H9 (cell line): ENCODE results near the gene CIB4. TPM values are rescaled to one million over a fixed set of nuclear protein-coding genes. Genes with fewer than 3 reads are reported as not detected.

Experiments used
- DNase-seq: peaks from one replicate; pipeline ENCODE4 v3.0.0-alpha.2; 2017
- H2AFZ ChIP-seq: one replicate; pipeline ENCODE4 v1.6.1; 2013; ENCODE audit warnings: mild to moderate bottlenecking, low read length, control low read depth, moderate library complexity
- H2AK5ac ChIP-seq: 2 replicates; pipeline ENCODE4 v1.6.1; 2013; ENCODE audit warnings: low read length, control low read depth, mixed read lengths; ENCODE audit not compliant: insufficient read length
- H2BK120ac ChIP-seq: one replicate; pipeline ENCODE4 v1.6.1; 2013; ENCODE audit warnings: low read depth, mild to moderate bottlenecking, low read length, control low read depth, inconsistent platforms; ENCODE audit not compliant: poor library complexity, severe bottlenecking
- H2BK12ac ChIP-seq: 2 replicates; pipeline ENCODE4 v1.6.1; 2013; ENCODE audit warnings: low read length, control low read depth, mixed read lengths, low read depth; ENCODE audit not compliant: insufficient read length
- H2BK15ac ChIP-seq: 2 replicates; pipeline ENCODE4 v1.6.1; 2013; ENCODE audit warnings: low read depth, low read length, control low read depth
- H2BK20ac ChIP-seq: one replicate; pipeline ENCODE4 v1.6.1; 2013; ENCODE audit warnings: low read depth, mild to moderate bottlenecking, low read length, control low read depth, inconsistent platforms; ENCODE audit not compliant: poor library complexity, severe bottlenecking
- H2BK5ac ChIP-seq: 2 replicates; pipeline ENCODE4 v1.6.1; 2013; ENCODE audit warnings: low read length, control low read depth, mixed read lengths; ENCODE audit not compliant: insufficient read length
- H3K14ac ChIP-seq: 2 replicates; pipeline ENCODE4 v1.6.1; 2013; ENCODE audit warnings: low read length, control low read depth; ENCODE audit not compliant: insufficient read depth
- H3K18ac ChIP-seq: 2 replicates; pipeline ENCODE4 v1.6.1; 2013; ENCODE audit warnings: low read depth, mild to moderate bottlenecking, mixed read lengths, low read length, control low read depth; ENCODE audit not compliant: insufficient read length
- H3K23ac ChIP-seq: 2 replicates; pipeline ENCODE4 v1.6.1; 2013; ENCODE audit warnings: low read length, control low read depth, mixed read lengths, low read depth; ENCODE audit not compliant: insufficient read length
- H3K23me2 ChIP-seq: 2 replicates; pipeline ENCODE4 v1.6.1; 2013; ENCODE audit warnings: low read depth, mild to moderate bottlenecking, mixed read lengths, low read length, control low read depth; ENCODE audit not compliant: insufficient read length, poor library complexity, severe bottlenecking
- H3K27ac ChIP-seq: 2 replicates; pipeline ENCODE4 v1.5.1; 2013; ENCODE audit warnings: low read length, control low read depth, mixed read lengths, low read depth; ENCODE audit not compliant: insufficient read length
- H3K27me3 ChIP-seq: 2 replicates; pipeline ENCODE4 v1.6.1; 2013; ENCODE audit warnings: low read length, control low read depth, inconsistent platforms; ENCODE audit not compliant: insufficient read depth
- H3K4ac ChIP-seq: 2 replicates; pipeline ENCODE4 v1.6.1; 2013; ENCODE audit warnings: low read depth, mild to moderate bottlenecking, control low read depth, inconsistent platforms, low read length, moderate library complexity
- H3K4me1 ChIP-seq: 2 replicates; pipeline ENCODE4 v1.6.1; 2013; ENCODE audit warnings: low read length, control low read depth, inconsistent platforms; ENCODE audit not compliant: insufficient read depth
- H3K4me2 ChIP-seq: 2 replicates; pipeline ENCODE4 v1.6.1; 2013; ENCODE audit warnings: low read length, control low read depth, mixed read lengths; ENCODE audit not compliant: insufficient read length, insufficient read depth
- H3K56ac ChIP-seq: 2 replicates; pipeline ENCODE4 v1.6.1; 2013; ENCODE audit warnings: low read depth, mild to moderate bottlenecking, mixed read lengths, low read length, control low read depth; ENCODE audit not compliant: insufficient read length
- H3K79me1 ChIP-seq: 2 replicates; pipeline ENCODE4 v1.6.1; 2013; ENCODE audit warnings: low read depth, mild to moderate bottlenecking, moderate library complexity, low read length, control low read depth, inconsistent platforms; ENCODE audit not compliant: insufficient read depth, poor library complexity, severe bottlenecking
- H3K79me2 ChIP-seq: 2 replicates; pipeline ENCODE4 v1.6.1; 2013; ENCODE audit warnings: low read length, control low read depth, inconsistent platforms; ENCODE audit not compliant: insufficient read depth
- H3K9ac ChIP-seq: 2 replicates; pipeline ENCODE4 v1.6.1; 2013; ENCODE audit warnings: low read length, control low read depth, mixed read lengths; ENCODE audit not compliant: insufficient read length; ENCODE audit errors: extremely low read depth
- H3K9me3 ChIP-seq: one replicate; pipeline ENCODE4 v1.6.1; 2013; ENCODE audit warnings: low read depth, low read length, inconsistent platforms; ENCODE audit not compliant: control insufficient read depth
- H3T11ph ChIP-seq: one replicate; pipeline ENCODE4 v1.6.1; 2013; ENCODE audit warnings: mild to moderate bottlenecking, low read length, control low read depth, inconsistent platforms
- H4K20me1 ChIP-seq: one replicate; pipeline ENCODE4 v1.6.1; 2013; ENCODE audit not compliant: control insufficient read depth, insufficient read length, insufficient read depth
- H4K5ac ChIP-seq: 2 replicates; pipeline ENCODE4 v1.6.1; 2013; ENCODE audit warnings: low read depth, mild to moderate bottlenecking, mixed read lengths, low read length, control low read depth; ENCODE audit not compliant: insufficient read length
- H4K8ac ChIP-seq: replicated peaks from 2 replicates; pipeline ENCODE4 v1.6.1; 2013; ENCODE audit warnings: low read length, control low read depth, mixed read lengths, low read depth; ENCODE audit not compliant: insufficient read length
- H4K91ac ChIP-seq: 2 replicates; pipeline ENCODE4 v1.6.1; 2013; ENCODE audit warnings: low read depth, mild to moderate bottlenecking, moderate library complexity, mixed read lengths, low read length, control low read depth; ENCODE audit not compliant: insufficient read length
- H3K27ac Mint-ChIP-seq, 3 experiments: 2 replicates in 2 of 3; 3 replicates in 1 of 3; pipeline ENCODE4 v1.8.0; 2020 to 2021; ENCODE audit warnings: mixed read lengths in 3 of 3, mild to moderate bottlenecking in 1 of 3, moderate library complexity in 1 of 3
- H3K27me3 Mint-ChIP-seq: 2 replicates; pipeline ENCODE4 v1.8.0; 2021; ENCODE audit warnings: low read depth, mild to moderate bottlenecking, moderate library complexity, mixed read lengths
- H3K36me3 Mint-ChIP-seq, 3 experiments: 2 replicates in 2 of 3; 3 replicates in 1 of 3; pipeline ENCODE4 v1.8.0; 2020 to 2021; ENCODE audit warnings: low read depth in 3 of 3, mixed read lengths in 3 of 3; ENCODE audit not compliant: insufficient read depth in 1 of 3
- H3K4me1 Mint-ChIP-seq, 2 experiments: 2 replicates each; pipeline ENCODE4 v1.8.0; 2020; ENCODE audit warnings: mixed read lengths in 2 of 2
- H3K4me3 Mint-ChIP-seq, 2 experiments: 2 replicates in 1 of 2; 3 replicates in 1 of 2; pipeline ENCODE4 v1.8.0; 2020 to 2021; ENCODE audit warnings: mild to moderate bottlenecking in 2 of 2, mixed read lengths in 2 of 2, moderate library complexity in 1 of 2
- H3K9me3 Mint-ChIP-seq, 2 experiments: 2 replicates in 1 of 2; 3 replicates in 1 of 2; pipeline ENCODE4 v1.8.0; 2020; ENCODE audit warnings: mild to moderate bottlenecking in 2 of 2, mixed read lengths in 2 of 2, moderate library complexity in 1 of 2
- WGBS: extraction: QIAGEN DNeasy Blood & Tissue Kit; methylation state at CpG from one replicate; pipeline ENCODE4 v1.1.7; 2013; ENCODE audit warnings: missing lambda C conversion rate, low lambda C conversion rate, mixed read lengths; ENCODE audit not compliant: insufficient read length; ENCODE audit errors: extremely low coverage; 5-methylcytosine and 5-hydroxymethylcytosine counted together
- total RNA-seq: library from RNA; stranded (reverse); gene quantifications from 2 replicates; pipeline ENCODE4 v1.2.1, GENCODE V29; 2021
- TF ChIP-seq, protein P1 (sequence below): fragments of 200-600 bp; sonication (generic); conservative IDR thresholded peaks from 3 replicates; pipeline ENCODE4 v1.8.0; 2021; ENCODE audit warnings: antibody characterized with exemption, mild to moderate bottlenecking

Gene CIB4
- total RNA-seq, 1 experiment from 2014 or later: not detected

GRCh38 chr2:26566081-26566375 lies 75.1 kb downstream of the CIB4 start:
- no peak overlapping the region for H3K27ac ChIP-seq
- H2BK12ac ChIP-seq: no peak overlapping the region
- DNase-seq: no peak
- no peak overlapping the region for H3K18ac ChIP-seq
- H2BK20ac ChIP-seq: no peak overlapping the region
- H4K91ac ChIP-seq: no peak overlapping the region
- H3K4me2 ChIP-seq: no peak overlapping the region
- H3K14ac ChIP-seq: no peak overlapping the region
- H3K27ac Mint-ChIP-seq: no peak overlapping the region
- no peaks in the 10 kb centered on the region for H3K9me3 Mint-ChIP-seq
- H3K23me2 ChIP-seq: no peaks in the 10 kb centered on the region
- no peaks in the 10 kb centered on the region for H3K79me1 ChIP-seq
- H3K36me3 Mint-ChIP-seq: no peaks in the 10 kb centered on the region
- H3K9me3 ChIP-seq: no peaks in the 10 kb centered on the region
- H2BK120ac ChIP-seq: no peak overlapping the region
- no peak overlapping the region for H3T11ph ChIP-seq
- no peak overlapping the region for H2AK5ac ChIP-seq
- no peak overlapping the region for H2BK15ac ChIP-seq
- H3K4ac ChIP-seq: no peak overlapping the region
- H3K79me2 ChIP-seq: no peaks in the 10 kb centered on the region
- no CpG with 5 or more reads among the region's 6 CpGs for WGBS
- TF ChIP-seq, protein P1, sequence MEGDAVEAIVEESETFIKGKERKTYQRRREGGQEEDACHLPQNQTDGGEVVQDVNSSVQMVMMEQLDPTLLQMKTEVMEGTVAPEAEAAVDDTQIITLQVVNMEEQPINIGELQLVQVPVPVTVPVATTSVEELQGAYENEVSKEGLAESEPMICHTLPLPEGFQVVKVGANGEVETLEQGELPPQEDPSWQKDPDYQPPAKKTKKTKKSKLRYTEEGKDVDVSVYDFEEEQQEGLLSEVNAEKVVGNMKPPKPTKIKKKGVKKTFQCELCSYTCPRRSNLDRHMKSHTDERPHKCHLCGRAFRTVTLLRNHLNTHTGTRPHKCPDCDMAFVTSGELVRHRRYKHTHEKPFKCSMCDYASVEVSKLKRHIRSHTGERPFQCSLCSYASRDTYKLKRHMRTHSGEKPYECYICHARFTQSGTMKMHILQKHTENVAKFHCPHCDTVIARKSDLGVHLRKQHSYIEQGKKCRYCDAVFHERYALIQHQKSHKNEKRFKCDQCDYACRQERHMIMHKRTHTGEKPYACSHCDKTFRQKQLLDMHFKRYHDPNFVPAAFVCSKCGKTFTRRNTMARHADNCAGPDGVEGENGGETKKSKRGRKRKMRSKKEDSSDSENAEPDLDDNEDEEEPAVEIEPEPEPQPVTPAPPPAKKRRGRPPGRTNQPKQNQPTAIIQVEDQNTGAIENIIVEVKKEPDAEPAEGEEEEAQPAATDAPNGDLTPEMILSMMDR: no peak
- H3K4me3 Mint-ChIP-seq: no peak overlapping the region
- peaks cover 7% of the 10 kb centered on the region; the same call in 1 of the 2 replicates for H3K4me1 ChIP-seq
- H3K23ac ChIP-seq: no peak overlapping the region
- H2BK5ac ChIP-seq: no peak overlapping the region
- no peaks in the 10 kb centered on the region for H4K20me1 ChIP-seq
- no peak overlapping the region for H4K8ac ChIP-seq
- H3K4me1 Mint-ChIP-seq: peaks cover 37 to 46% of the 10 kb centered on the region in 2 experiments
- H3K9ac ChIP-seq: no peak overlapping the region
- H3K27me3 Mint-ChIP-seq: peaks cover 55% of the 10 kb centered on the region
- H4K5ac ChIP-seq: no peak overlapping the region
- no peak overlapping the region for H3K56ac ChIP-seq
- no peaks in the 10 kb centered on the region for H3K27me3 ChIP-seq
- no peak overlapping the region for H2AFZ ChIP-seq
